ENCODE data around the gene MMP1. TPM values are rescaled to one million over a fixed set of nuclear protein-coding genes. Genes with fewer than 3 reads are reported as not detected.
"Not testable (repeated sequence)": the region's sequence is repeated elsewhere in the genome, so short reads cannot be mapped to it uniquely, and the experiment has no call there.

Gene MMP1
- total RNA-seq, 2 donors from 2014 or later, result not detected

- H3K4me1 Mint-ChIP-seq (ENCODE audit: low read depth in 2 of 2), result peaks cover 0 to 5% of the 10 kb centered on the region in 2 donors
- H3K4me3 Mint-ChIP-seq, result no peak overlapping the region
- DNase-seq (ENCODE audit: low spot score), result no peak
- H3K36me3 Mint-ChIP-seq, result no peaks in the 10 kb centered on the region
- H3K9me3 Mint-ChIP-seq, result peaks cover 6% of the 10 kb centered on the region
- no peak overlapping the region for H3K27ac Mint-ChIP-seq
- no peak for ATAC-seq
- peaks cover 9 to 18% of the 10 kb centered on the region in 2 donors for H3K27me3 Mint-ChIP-seq
Observed at GRCh38 chr11:102762361-102762767, 35.6 kb downstream of the MMP1 start.

GRCh38 chr11:102761646-102762238, 36.2 kb downstream of the MMP1 start:
- ATAC-seq (no peak), DNase-seq (ENCODE audit: low spot score) (no peak)
- no peak overlapping the region for H3K4me3 Mint-ChIP-seq
- H3K27ac Mint-ChIP-seq, result no peak overlapping the region
- peaks cover 0 to 5% of the 10 kb centered on the region in 2 donors for H3K4me1 Mint-ChIP-seq (ENCODE audit: low read depth in 2 of 2)
- peaks cover 6% of the 10 kb centered on the region for H3K9me3 Mint-ChIP-seq
- H3K27me3 Mint-ChIP-seq, result peaks cover 11 to 24% of the 10 kb centered on the region in 2 donors
- H3K36me3 Mint-ChIP-seq, result no peaks in the 10 kb centered on the region

- ATAC-seq (no peak), DNase-seq (ENCODE audit: low spot score) (no peak)
- Mint-ChIP-seq H3K9me3 (peaks cover 6% of the 10 kb centered on the region), H3K27me3 (peaks cover 11 to 30% of the 10 kb centered on the region in 2 donors), H3K4me1 (ENCODE audit: low read depth in 2 of 2) (peaks cover 0 to 5% of the 10 kb centered on the region in 2 donors), H3K27ac (no peak overlapping the region), H3K4me3 (no peak overlapping the region), H3K36me3 (no peaks in the 10 kb centered on the region)
Observed at GRCh38 chr11:102760344-102761035, 37.5 kb downstream of the MMP1 start.

DNA sequence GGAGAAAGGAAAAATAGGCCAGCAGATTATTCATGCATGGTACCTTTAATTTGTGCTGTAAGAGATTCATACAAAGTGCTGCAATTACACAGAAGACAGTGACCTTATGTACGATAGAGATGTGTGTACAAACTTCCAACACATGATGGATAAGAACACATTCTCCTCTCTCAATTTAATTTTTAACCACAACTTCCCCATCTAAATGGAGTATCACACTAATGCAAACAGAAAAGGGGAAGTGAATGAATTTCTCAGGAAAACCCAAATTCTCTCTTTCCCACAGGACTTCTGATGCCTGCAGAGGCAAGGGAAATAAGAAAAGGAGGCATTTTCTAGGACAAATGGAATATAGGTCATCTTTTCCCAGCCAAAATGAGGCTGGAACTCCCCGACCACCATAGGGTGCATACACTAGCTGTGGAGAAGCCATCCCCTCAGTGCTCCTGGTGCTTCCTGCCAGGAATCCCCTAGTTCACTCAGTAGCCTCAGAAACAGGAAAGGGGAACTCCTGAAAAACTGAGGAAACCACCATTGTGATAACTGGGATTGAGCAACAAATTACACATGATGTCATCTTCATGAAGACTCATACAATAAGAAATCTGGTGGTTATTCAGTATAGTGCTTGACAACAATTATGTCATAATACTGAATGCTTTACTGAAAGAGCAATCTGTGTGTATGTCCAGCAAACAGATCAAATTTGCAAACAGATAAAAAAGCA, 40.0 kb downstream of the MMP1 start:
- H3K9me3 Mint-ChIP-seq, result peaks cover 4% of the 10 kb centered on the region
- H3K27me3 Mint-ChIP-seq, result peaks cover 12 to 30% of the 10 kb centered on the region in 2 donors
- H3K36me3 Mint-ChIP-seq, result no peaks in the 10 kb centered on the region
- ATAC-seq (no peak), DNase-seq (ENCODE audit: low spot score) (no peak)
- no peak overlapping the region for H3K27ac Mint-ChIP-seq
- H3K4me3 Mint-ChIP-seq, result no peak overlapping the region
- H3K4me1 Mint-ChIP-seq (ENCODE audit: low read depth in 2 of 2), result peaks cover 0 to 5% of the 10 kb centered on the region in 2 donors

- ATAC-seq, result no peak
- Mint-ChIP-seq H3K9me3 (peaks cover 9% of the 10 kb centered on the region), H3K4me3 (no peak overlapping the region), H3K36me3 (no peaks in the 10 kb centered on the region), H3K4me1 (ENCODE audit: low read depth in 2 of 2) (peaks cover 0 to 1% of the 10 kb centered on the region in 2 donors), H3K27ac (no peak overlapping the region), H3K27me3 (peaks cover 14 to 41% of the 10 kb centered on the region in 2 donors)
- no peak for DNase-seq (ENCODE audit: low spot score)
Observed at GRCh38 chr11:102753267-102753666, 44.7 kb downstream of the MMP1 start.

DNA sequence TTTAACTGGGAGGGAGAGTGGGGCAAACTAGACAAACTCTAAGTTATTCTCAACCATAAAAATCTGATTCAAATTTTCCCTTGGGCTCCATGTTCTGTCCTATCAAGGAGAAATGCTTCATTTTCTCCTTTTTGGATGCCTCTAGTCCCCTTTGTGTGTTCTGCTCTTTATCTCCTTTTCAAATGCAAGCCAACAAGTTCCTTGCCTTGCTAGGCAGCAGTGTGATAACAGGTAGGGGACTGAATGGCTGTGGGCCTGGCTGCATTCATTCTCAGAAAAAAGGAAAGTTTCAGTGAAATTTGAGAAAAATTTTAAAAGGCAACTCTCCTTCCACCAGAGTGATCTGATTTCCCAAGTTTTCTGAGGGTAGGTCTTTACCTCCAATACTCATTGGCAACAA, 46.3 kb downstream of the MMP1 start:
- peaks cover 12 to 42% of the 10 kb centered on the region in 2 donors for H3K27me3 Mint-ChIP-seq
- no peaks in the 10 kb centered on the region for H3K36me3 Mint-ChIP-seq
- DNase-seq (ENCODE audit: low spot score), result no peak
- peaks cover 14% of the 10 kb centered on the region for H3K9me3 Mint-ChIP-seq
- no peaks in the 10 kb centered on the region for H3K4me1 Mint-ChIP-seq (ENCODE audit: low read depth in 2 of 2)
- no peak overlapping the region for H3K4me3 Mint-ChIP-seq
- no peak for ATAC-seq
- H3K27ac Mint-ChIP-seq, result no peak overlapping the region

- Mint-ChIP-seq H3K4me3 (no peak overlapping the region), H3K27me3 (peaks cover 7 to 25% of the 10 kb centered on the region in 2 donors), H3K4me1 (ENCODE audit: low read depth in 2 of 2) (no peaks in the 10 kb centered on the region), H3K9me3 (peaks cover 18% of the 10 kb centered on the region), H3K36me3 (no peaks in the 10 kb centered on the region), H3K27ac (no peak overlapping the region)
- DNase-seq (ENCODE audit: low spot score) (no peak), ATAC-seq (no peak)
Observed at GRCh38 chr11:102749101-102749722, 48.7 kb downstream of the MMP1 start.

DNA sequence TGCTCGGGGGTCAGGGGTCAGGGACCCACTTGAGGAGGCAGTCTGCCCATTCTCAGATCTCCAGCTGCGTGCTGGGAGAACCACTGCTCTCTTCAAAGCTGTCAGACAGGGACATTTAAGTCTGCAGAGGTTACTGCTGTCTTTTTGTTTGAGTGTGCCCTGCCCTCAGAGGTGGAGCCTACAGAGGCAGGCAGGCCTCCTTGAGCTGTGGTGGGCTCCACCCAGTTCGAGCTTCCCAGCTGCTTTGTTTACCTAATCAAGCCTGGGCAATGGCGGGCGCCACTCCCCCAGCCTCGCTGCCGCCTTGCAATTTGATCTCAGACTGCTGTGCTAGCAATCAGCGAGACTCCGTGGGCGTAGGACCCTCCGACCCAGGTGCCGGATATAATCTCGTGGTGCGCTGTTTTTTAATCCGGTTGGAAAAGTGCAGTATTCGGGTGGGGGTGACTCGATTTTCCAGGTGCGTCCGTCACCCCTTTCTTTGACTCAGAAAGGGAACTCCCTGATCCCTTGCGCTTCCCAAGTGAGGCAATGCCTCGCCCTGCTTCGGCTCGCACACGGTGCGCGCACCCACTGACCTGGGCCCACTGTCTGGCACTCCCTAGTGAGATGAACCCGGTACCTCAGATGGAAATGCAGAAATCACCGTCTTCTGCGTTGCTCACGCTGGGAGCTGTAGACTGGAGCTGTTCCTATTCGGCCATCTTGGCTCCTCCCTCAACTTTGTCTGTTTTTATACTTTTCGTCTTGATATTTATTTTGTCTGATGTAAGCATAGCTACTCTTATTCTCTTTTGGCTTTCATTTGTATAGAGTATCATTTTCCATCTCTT, 51.0 kb downstream of the MMP1 start:
- not testable (repeated sequence) for DNase-seq (ENCODE audit: low spot score); H3K4me3 Mint-ChIP-seq; H3K27ac Mint-ChIP-seq; H3K4me1 Mint-ChIP-seq (ENCODE audit: low read depth in 2 of 2); ATAC-seq; H3K36me3 Mint-ChIP-seq
- Mint-ChIP-seq H3K27me3 (peaks cover 4 to 25% of the 10 kb centered on the region in 2 donors), H3K9me3 (peaks cover 18% of the 10 kb centered on the region)

Other genes with a start within 250 kb of the MMP1 start
- gene MMP20, start 172.8 kb downstream of the MMP1 start, total RNA-seq, result not detected
- not detected for gene MMP27, start 92.4 kb downstream of the MMP1 start, total RNA-seq
- not detected for gene MMP8, start 73.2 kb downstream of the MMP1 start, total RNA-seq
- gene MMP10, start 17.5 kb downstream of the MMP1 start, total RNA-seq, result not detected
- gene MMP3, start 45.4 kb upstream of the MMP1 start, total RNA-seq, result not detected
- not detected for gene MMP12, start 76.8 kb upstream of the MMP1 start, total RNA-seq
- gene MMP13, start 157.6 kb upstream of the MMP1 start, total RNA-seq, result not detected

All from natural killer cell treated with Interleukin-12 subunit alpha and Interleukin-12 subunit beta and Interleukin-15 and Interleukin-18, amount 100 ng/mL, for 72 hours (primary cell).